Retina (tissue), 1 donor: ENCODE results near the gene ITPR3.

Experiments used
- DNase-seq: peaks from one replicate; pipeline ENCODE4 v3.0.0-alpha.2; 2016

ITPR3 gene

GRCh38 chr6:33689148-33689494 is 68.0 kb downstream of the ITPR3 start:
- no peak for DNase-seq

GRCh38 chr6:33689879-33690278 is 68.8 kb downstream of the ITPR3 start:
- DNase-seq: no peak

GRCh38 chr6:33690766-33691165 is 69.6 kb downstream of the ITPR3 start:
- DNase-seq: no peak

GRCh38 chr6:33691456-33692077 is 70.4 kb downstream of the ITPR3 start:
- no peak for DNase-seq

- DNase-seq: no peak
These were observed 71.1 kb downstream of the ITPR3 start for GRCh38 chr6:33692078-33692759.

- DNase-seq: no peak
These were observed 71.6 kb downstream of the ITPR3 start for GRCh38 chr6:33692760-33693158.

- DNase-seq: no peak
These were observed 72.3 kb downstream of the ITPR3 start for GRCh38 chr6:33693186-33694105.

- peak; percentile 76 for DNase-seq
These were observed 73.3 kb downstream of the ITPR3 start for GRCh38 chr6:33694401-33694931.

- DNase-seq: no peak
These were observed 73.9 kb downstream of the ITPR3 start for GRCh38 chr6:33694977-33695376.

- DNase-seq: no peak
These were observed 74.3 kb downstream of the ITPR3 start for GRCh38 chr6:33695451-33695887.

- no peak for DNase-seq
These were observed 75.0 kb downstream of the ITPR3 start for GRCh38 chr6:33696076-33696475.

- DNase-seq: no peak
These were observed 75.7 kb downstream of the ITPR3 start for GRCh38 chr6:33696548-33697518.

- DNase-seq: no peak
These were observed 76.7 kb downstream of the ITPR3 start for GRCh38 chr6:33697845-33698244.

- DNase-seq: no peak
These were observed 77.4 kb downstream of the ITPR3 start for GRCh38 chr6:33698494-33698893.

GRCh38 chr6:33699131-33699530 is 78.0 kb downstream of the ITPR3 start:
- DNase-seq: no peak

GRCh38 chr6:33699739-33700138 is 78.6 kb downstream of the ITPR3 start:
- no peak for DNase-seq

- DNase-seq: peak; percentile 51
These were observed 79.4 kb downstream of the ITPR3 start for GRCh38 chr6:33700391-33701050.

- DNase-seq: no peak
These were observed 81.3 kb downstream of the ITPR3 start for GRCh38 chr6:33702345-33702977.

GRCh38 chr6:33704215-33705066 is 83.3 kb downstream of the ITPR3 start:
- no peak for DNase-seq

- DNase-seq: no peak
These were observed 84.3 kb downstream of the ITPR3 start for GRCh38 chr6:33705268-33705885.
